ENCODE data around the gene LUZP2. TPM values are rescaled to one million over a fixed set of nuclear protein-coding genes. Genes with fewer than 3 reads are reported as not detected.

The LUZP2 gene
- total and polyA plus RNA-seq, 2 of the 8 experiments (the other 6 are each of a cell fraction or from before 2014, with no cell fraction given), result 0.79 to 1.5 TPM

DNA sequence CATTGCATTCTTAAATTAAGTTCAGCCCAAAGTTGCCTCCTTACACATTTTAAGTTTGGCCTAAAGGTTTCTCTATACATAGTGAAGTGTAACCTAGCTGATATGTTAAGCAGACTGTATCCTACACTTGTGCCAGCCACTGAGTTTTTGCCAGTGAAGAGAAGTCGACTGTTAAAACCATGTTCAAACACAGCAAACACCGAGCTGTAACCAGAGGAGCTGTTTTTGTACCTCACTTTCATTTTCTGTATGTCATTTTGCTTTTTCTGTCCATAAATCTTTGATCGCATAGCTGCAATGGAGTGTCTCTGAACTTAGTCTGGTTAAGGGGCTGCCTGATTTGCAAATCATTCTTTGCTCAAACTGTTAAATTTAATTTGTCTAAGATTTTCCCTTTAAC, 403.7 kb downstream of the LUZP2 start:
- no peak overlapping the region for H2BK20ac ChIP-seq (ENCODE audit: low read length)
- TF ChIP-seq SP2 (IDR thresholded peaks at IDR 0.05; ENCODE audit: low read length), result no peak
- TF ChIP-seq RBBP5 (IDR thresholded peaks at IDR 0.05; ENCODE audit: borderline replicate concordance, low read depth, low read length), result no peak
- no peak for TF ChIP-seq JUN (IDR thresholded peaks at IDR 0.05; ENCODE audit: low read depth, low read length)
- no peak for TF ChIP-seq FOSL1 (IDR thresholded peaks at IDR 0.05; ENCODE audit: insufficient read depth, low read depth, low read length)
- TF ChIP-seq CTBP2 (IDR thresholded peaks at IDR 0.05; ENCODE audit: borderline replicate concordance, insufficient read depth, insufficient read length, low read length), result no peak
- TF ChIP-seq CBX5 (IDR thresholded peaks at IDR 0.05; ENCODE audit: low read depth, low read length), result no peak
- TF ChIP-seq BCL11A (IDR thresholded peaks at IDR 0.05; ENCODE audit: low read depth in 2 of 2, low read length in 2 of 2), result no peak
- no peak for TF ChIP-seq KDM5A (IDR thresholded peaks at IDR 0.05; ENCODE audit: low read length)
- H3K79me1 ChIP-seq (ENCODE audit: low read depth, low read length), result no peaks in the 10 kb centered on the region
- no peak for DNase-seq (ENCODE audit: low read depth in 1 of 2, low spot score in 2 of 2)
- no peaks in the 10 kb centered on the region for H4K20me1 ChIP-seq (replicated peaks in 1 of 2; ENCODE audit: control insufficient read depth in 1 of 2, insufficient read depth in 2 of 2, low read length in 2 of 2)
- H4K8ac ChIP-seq (ENCODE audit: extremely low read depth, insufficient read depth, low read length), result no peak overlapping the region
- CTCF ChIA-PET (ENCODE audit: partially characterized antibody), result interaction anchor here (1.2 kb wide), 1 partner anchor 121 kb away, joined by 3 read pairs; no protein-coding TSS in a partner anchor
- H3K56ac ChIP-seq (replicated peaks; ENCODE audit: insufficient read length, low read depth, low read length), result no peak overlapping the region
- H3K4me3 ChIP-seq (ENCODE audit: extremely low read depth in 1 of 4, insufficient read depth in 2 of 4, low read depth in 3 of 4, low read length in 4 of 4), result no peak overlapping the region
- no peak overlapping the region for H3K4me2 ChIP-seq (ENCODE audit: insufficient read depth in 1 of 2, low read depth in 2 of 2, low read length in 2 of 2)
- H3K27me3 ChIP-seq (replicated peaks in 1 of 4; ENCODE audit: control insufficient read depth in 3 of 4, extremely low read depth in 1 of 4, insufficient read depth in 3 of 4, low read length in 3 of 4), result no peaks in the 10 kb centered on the region
- POLR2A ChIA-PET (ENCODE audit: partially characterized antibody), result no interaction called here
- H2BK12ac ChIP-seq (ENCODE audit: low read depth, low read length), result no peak overlapping the region
- no peaks in the 10 kb centered on the region for H3K23me2 ChIP-seq (ENCODE audit: low read depth, low read length)
- no peak overlapping the region for H3K23ac ChIP-seq (ENCODE audit: insufficient read length)
- H3K14ac ChIP-seq (ENCODE audit: insufficient read length), result no peak overlapping the region
- no peaks in the 10 kb centered on the region for H3K79me2 ChIP-seq (ENCODE audit: control insufficient read depth in 1 of 2, insufficient read depth in 2 of 2, low read length in 2 of 2)
- no peak overlapping the region for H2AK5ac ChIP-seq (ENCODE audit: low read depth, low read length)
- H3K36me3 ChIP-seq (ENCODE audit: control insufficient read depth in 2 of 4, insufficient read depth in 4 of 4, low read length in 3 of 4), result no peaks in the 10 kb centered on the region
- no peak overlapping the region for H3K27ac ChIP-seq (ENCODE audit: low read depth, low read length)
- H3K9ac ChIP-seq (replicated peaks in 1 of 4; ENCODE audit: extremely low read depth in 1 of 4, low read depth in 3 of 4, low read length in 3 of 4), result no peak overlapping the region
- H3K18ac ChIP-seq (ENCODE audit: extremely low read depth, low read length), result no peak overlapping the region
- no peak for FAIRE-seq
- no peak overlapping the region for H2BK120ac ChIP-seq (replicated peaks; ENCODE audit: low read depth, low read length)
- no peaks in the 10 kb centered on the region for H3K4me1 ChIP-seq (replicated peaks in 1 of 4; ENCODE audit: control insufficient read depth in 3 of 4, insufficient read depth in 4 of 4, low read length in 3 of 4)
- WGBS, 2 experiments (ENCODE audit: extremely low coverage in 1 of 2, insufficient coverage in 1 of 2, insufficient read length in 1 of 2, insufficient replicate concordance in 2 of 2, low coverage in 1 of 2, low lambda C conversion rate in 2 of 2, missing lambda C conversion rate in 1 of 2), result 91% methylated on average over 3 of the region's 3 CpGs; no CpG with 5 or more reads in 1 of the 2 experiments
- H2BK15ac ChIP-seq (ENCODE audit: low read length), result no peak overlapping the region
- no peak overlapping the region for H4K91ac ChIP-seq (replicated peaks; ENCODE audit: insufficient read length, low read length)
- H3K9me3 ChIP-seq (ENCODE audit: insufficient read depth in 2 of 2, low read depth in 1 of 2, low read length in 1 of 2), result peaks cover 1 to 8% of the 10 kb centered on the region in 2 experiments; a peak in 3 of 4 replicates
- H2AFZ ChIP-seq (ENCODE audit: low read length), result no peak overlapping the region
- no peak overlapping the region for H4K5ac ChIP-seq (ENCODE audit: insufficient read length, low read depth, low read length)
- H2BK5ac ChIP-seq (ENCODE audit: low read depth, low read length), result no peak overlapping the region
- no peak overlapping the region for H3K4ac ChIP-seq (replicated peaks; ENCODE audit: insufficient read length, low read depth, low read length)

All from H1 (cell line).